Colonic mucosa (tissue), 4 donors: Measurements from ENCODE around the gene TMEM263. TPM values are rescaled to one million over a fixed set of nuclear protein-coding genes. Genes with fewer than 3 reads are reported as not detected.

Source experiments
- DNase-seq: peaks from one replicate; pipeline ENCODE4 v3.0.0-alpha.2; 2020
- H3K27ac ChIP-seq: fragments of 200-600 bp; one replicate; pipeline ENCODE4 v1.8.0; 2021
- H3K27me3 ChIP-seq: fragments of 200-600 bp; one replicate; pipeline ENCODE4 v1.8.0; 2021
- H3K36me3 ChIP-seq: fragments of 200-600 bp; one replicate; pipeline ENCODE4 v1.8.0; 2021
- H3K4me1 ChIP-seq: fragments of 200-600 bp; one replicate; pipeline ENCODE4 v1.8.0; 2021; ENCODE audit warnings: mild to moderate bottlenecking
- H3K4me3 ChIP-seq: fragments of 200-600 bp; one replicate; pipeline ENCODE4 v1.8.0; 2021
- H3K9ac ChIP-seq, 2 donors: one replicate each; pipeline ENCODE4 v1.7.0; 2013; ENCODE audit warnings: control low read depth in 2 of 2, low read depth in 2 of 2, low read length in 2 of 2
- H3K9me3 ChIP-seq: fragments of 200-600 bp; one replicate; pipeline ENCODE4 v1.8.0; 2021
- CTCF ChIP-seq: fragments of 200-600 bp; IDR thresholded peaks from one replicate; pipeline ENCODE4 v1.8.0; 2022; ENCODE audit warnings: antibody characterized with exemption, mild to moderate bottlenecking
- intact Hi-C: fragments of 100-400 bp; cut with DNase I; formaldehyde crosslinking; loops from one replicate; pipeline ENCODE4 v1.14.1; 2022
- total RNA-seq, 2 donors: library from RNA; stranded (reverse); fragmentation: NEBNext Ultra II Directional in 1 of 2; extraction: Animal tissue kit (Norgen Biotek cat#: 25700) in 1 of 2; gene quantifications; one replicate each; pipeline ENCODE4 v1.2.1, GENCODE V29; 2021
- donor health status: healthy.
- donor health status: DM: no; HTN: no; CAD: no.
- donor health status: DM: no; HTN: no; CAD: no.

TMEM263 gene
- total RNA-seq, 2 donors from 2014 or later, result 29.6 to 41.9 TPM

DNA sequence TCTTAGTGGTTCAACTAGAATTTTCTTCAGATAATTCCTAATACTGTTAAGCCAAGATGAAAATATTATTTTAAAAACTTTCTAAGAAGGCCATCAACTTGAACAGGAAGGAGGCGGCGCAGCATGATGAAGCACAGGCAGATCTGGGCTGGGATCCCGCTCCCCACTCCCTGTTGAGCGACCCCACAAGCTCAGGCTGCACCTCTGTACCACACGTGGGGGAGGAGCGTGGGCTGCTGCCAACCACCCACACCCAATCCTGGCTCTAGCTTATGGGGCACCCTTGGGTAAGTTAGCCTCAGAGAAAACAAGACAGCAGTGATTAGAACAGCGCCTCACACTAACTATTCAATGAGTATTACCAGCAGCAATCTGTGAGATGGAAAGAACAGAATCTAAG lies 25.2 kb downstream of the TMEM263 start:
- Histone ChIP-seq H3K9me3 (no peaks in the 10 kb centered on the region), H3K36me3 (no peaks in the 10 kb centered on the region), H3K9ac (no peak overlapping the region), H3K4me3 (no peak overlapping the region), H3K4me1 (peaks cover 6% of the 10 kb centered on the region), H3K27ac (no peak overlapping the region), H3K27me3 (no peaks in the 10 kb centered on the region)
- no peak for TF ChIP-seq CTCF
- no peak for DNase-seq
- intact Hi-C loops, result no loop called here

DNA sequence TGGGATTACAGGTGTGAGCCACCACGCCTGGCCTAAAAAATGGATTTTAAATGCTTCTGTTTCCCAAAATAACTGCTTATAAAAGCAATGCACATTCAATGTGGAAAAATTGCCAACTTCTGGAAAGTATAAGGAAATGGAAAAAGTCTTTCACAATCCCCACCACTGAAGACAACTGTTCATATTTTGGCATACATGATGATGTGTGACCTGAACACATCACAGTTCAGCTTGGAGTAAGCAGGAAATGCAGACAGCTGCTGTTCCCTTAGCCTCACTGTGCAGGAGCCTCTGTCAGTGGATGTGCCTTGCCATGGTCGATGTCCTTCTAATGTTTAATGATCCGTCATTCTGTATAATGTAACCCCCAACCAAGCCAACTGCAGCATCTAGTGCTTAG lies 26.1 kb downstream of the TMEM263 start:
- Histone ChIP-seq H3K27me3 (no peaks in the 10 kb centered on the region), H3K9me3 (no peaks in the 10 kb centered on the region), H3K4me3 (no peak overlapping the region), H3K4me1 (peaks cover 7% of the 10 kb centered on the region), H3K27ac (no peak overlapping the region), H3K9ac (no peak overlapping the region), H3K36me3 (no peaks in the 10 kb centered on the region)
- intact Hi-C loops, result no loop called here
- no peak for TF ChIP-seq CTCF
- no peak for DNase-seq

DNA sequence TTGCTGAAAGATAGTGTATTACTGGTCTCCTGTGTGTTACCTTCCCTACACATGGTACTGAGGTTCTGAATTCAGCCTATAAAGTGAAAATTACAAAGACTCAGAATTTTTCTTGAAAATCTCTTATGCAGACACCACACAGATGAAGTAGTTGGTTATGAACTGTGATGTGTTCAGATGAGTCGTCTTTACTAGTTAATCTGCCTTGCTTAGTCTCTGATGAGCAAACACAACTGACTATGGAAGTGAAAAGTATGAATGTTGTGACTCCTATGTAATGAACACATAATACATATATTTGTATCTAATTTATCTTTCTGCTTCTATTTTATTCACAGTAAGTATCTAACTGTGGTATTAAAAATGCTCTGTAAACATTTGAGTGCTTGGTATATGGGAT lies 26.5 kb downstream of the TMEM263 start:
- H3K4me1 ChIP-seq, result peaks cover 7% of the 10 kb centered on the region
- DNase-seq, result no peak
- H3K9me3 ChIP-seq, result no peaks in the 10 kb centered on the region
- intact Hi-C loops, result no loop called here
- H3K27me3 ChIP-seq, result no peaks in the 10 kb centered on the region
- H3K36me3 ChIP-seq, result no peaks in the 10 kb centered on the region
- TF ChIP-seq CTCF, result no peak
- no peak overlapping the region for H3K27ac ChIP-seq
- H3K4me3 ChIP-seq, result no peak overlapping the region
- no peak overlapping the region for H3K9ac ChIP-seq

- Histone ChIP-seq H3K4me1 (peaks cover 7% of the 10 kb centered on the region), H3K4me3 (no peak overlapping the region), H3K9ac (no peak overlapping the region), H3K36me3 (no peaks in the 10 kb centered on the region), H3K27ac (no peak overlapping the region), H3K9me3 (no peaks in the 10 kb centered on the region), H3K27me3 (no peaks in the 10 kb centered on the region)
- no peak for TF ChIP-seq CTCF
- DNase-seq, result no peak
- intact Hi-C loops, result no loop called here
Observed at GRCh38 chr12:106984588-106985137, 29.0 kb downstream of the TMEM263 start.

GRCh38 chr12:106985479-106985878 lies 29.8 kb downstream of the TMEM263 start:
- H3K27me3 ChIP-seq, result no peaks in the 10 kb centered on the region
- no peak overlapping the region for H3K4me3 ChIP-seq
- no peak overlapping the region for H3K9ac ChIP-seq
- DNase-seq, result no peak
- TF ChIP-seq CTCF, result no peak
- no peaks in the 10 kb centered on the region for H3K36me3 ChIP-seq
- H3K4me1 ChIP-seq, result peaks cover 7% of the 10 kb centered on the region
- no peak overlapping the region for H3K27ac ChIP-seq
- H3K9me3 ChIP-seq, result no peaks in the 10 kb centered on the region
- intact Hi-C loops, result no loop called here
